ENCODE data around the gene TFDP2.

DNA sequence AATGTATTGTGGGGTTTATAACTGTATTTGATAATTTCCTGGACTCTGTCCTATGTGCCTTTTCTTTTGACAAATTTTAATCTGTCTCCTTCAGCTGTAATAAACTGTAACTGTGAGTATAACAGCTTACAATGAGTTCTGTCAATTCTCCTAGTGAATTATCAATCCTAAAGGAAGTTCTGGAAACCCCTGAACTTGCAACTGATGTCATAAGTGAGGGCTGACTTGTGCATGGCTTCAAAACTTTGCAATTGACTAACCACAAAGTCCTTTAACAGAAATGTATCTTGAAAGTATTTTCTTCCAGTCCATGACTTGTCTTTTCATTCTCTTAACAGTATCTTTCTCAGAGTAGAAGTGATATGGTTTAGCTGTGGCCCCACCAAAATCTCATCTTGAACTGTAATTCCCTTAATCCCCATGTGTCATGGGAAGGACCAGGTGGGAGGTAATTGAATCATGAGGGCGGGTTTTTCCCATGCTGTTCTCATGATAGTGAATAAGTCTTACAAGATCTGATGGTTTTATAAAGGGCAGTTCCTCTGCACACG, 108.3 kb downstream of the TFDP2 start:
- TF ChIP-seq, protein P1, sequence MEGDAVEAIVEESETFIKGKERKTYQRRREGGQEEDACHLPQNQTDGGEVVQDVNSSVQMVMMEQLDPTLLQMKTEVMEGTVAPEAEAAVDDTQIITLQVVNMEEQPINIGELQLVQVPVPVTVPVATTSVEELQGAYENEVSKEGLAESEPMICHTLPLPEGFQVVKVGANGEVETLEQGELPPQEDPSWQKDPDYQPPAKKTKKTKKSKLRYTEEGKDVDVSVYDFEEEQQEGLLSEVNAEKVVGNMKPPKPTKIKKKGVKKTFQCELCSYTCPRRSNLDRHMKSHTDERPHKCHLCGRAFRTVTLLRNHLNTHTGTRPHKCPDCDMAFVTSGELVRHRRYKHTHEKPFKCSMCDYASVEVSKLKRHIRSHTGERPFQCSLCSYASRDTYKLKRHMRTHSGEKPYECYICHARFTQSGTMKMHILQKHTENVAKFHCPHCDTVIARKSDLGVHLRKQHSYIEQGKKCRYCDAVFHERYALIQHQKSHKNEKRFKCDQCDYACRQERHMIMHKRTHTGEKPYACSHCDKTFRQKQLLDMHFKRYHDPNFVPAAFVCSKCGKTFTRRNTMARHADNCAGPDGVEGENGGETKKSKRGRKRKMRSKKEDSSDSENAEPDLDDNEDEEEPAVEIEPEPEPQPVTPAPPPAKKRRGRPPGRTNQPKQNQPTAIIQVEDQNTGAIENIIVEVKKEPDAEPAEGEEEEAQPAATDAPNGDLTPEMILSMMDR (conservative IDR thresholded peaks at IDR 0.05): no peak
- TF ChIP-seq EZH2 (IDR thresholded peaks at IDR 0.05; ENCODE audit: low read depth): no peak
